LNCAP (cell line): Measurements from ENCODE around the gene AFAP1L1.

ENCODE experiments used
- TF ChIP-seq, protein P1 (sequence below): fragments of 450-650 bp; IDR thresholded peaks from 2 replicates; pipeline ENCODE4 v1.5.1; 2017; ENCODE audit warnings: mild to moderate bottlenecking

AFAP1L1 gene

DNA sequence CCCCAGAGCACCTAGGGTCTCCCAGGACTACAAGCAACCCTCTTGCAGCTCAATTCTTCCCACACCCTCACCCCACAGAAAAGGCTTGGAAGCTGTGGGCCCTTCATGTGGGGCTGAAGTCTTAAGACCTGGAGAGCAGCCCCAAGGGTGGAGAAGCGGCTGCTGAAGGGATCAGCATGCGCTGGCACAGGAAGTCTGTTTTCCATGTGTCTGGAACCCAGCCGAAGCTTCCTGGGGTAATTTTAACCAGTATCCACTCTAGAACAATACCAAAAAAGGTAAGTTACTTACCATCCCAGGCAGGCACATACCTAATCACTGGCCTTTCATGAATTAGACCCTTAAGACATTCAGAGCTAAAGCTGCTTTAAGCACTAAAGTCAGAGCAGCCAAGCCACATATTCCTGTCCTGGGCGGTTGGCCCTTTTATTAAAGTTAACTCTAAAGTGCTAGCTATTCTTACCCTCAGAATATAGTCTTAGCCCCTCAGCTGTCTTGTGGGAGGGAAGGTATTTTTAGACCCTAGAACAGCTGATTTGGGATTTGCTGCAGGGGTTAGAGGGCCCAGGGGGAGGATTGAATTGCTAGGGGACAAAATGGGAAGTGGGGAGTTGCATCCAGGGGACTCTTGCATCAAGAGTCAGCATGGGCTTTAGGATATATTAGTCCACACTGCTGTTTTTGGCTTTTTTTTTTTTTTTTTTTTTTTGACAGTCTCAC lies 100.6 kb downstream of the AFAP1L1 start:
- TF ChIP-seq, protein P1, sequence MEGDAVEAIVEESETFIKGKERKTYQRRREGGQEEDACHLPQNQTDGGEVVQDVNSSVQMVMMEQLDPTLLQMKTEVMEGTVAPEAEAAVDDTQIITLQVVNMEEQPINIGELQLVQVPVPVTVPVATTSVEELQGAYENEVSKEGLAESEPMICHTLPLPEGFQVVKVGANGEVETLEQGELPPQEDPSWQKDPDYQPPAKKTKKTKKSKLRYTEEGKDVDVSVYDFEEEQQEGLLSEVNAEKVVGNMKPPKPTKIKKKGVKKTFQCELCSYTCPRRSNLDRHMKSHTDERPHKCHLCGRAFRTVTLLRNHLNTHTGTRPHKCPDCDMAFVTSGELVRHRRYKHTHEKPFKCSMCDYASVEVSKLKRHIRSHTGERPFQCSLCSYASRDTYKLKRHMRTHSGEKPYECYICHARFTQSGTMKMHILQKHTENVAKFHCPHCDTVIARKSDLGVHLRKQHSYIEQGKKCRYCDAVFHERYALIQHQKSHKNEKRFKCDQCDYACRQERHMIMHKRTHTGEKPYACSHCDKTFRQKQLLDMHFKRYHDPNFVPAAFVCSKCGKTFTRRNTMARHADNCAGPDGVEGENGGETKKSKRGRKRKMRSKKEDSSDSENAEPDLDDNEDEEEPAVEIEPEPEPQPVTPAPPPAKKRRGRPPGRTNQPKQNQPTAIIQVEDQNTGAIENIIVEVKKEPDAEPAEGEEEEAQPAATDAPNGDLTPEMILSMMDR = no peak

DNA sequence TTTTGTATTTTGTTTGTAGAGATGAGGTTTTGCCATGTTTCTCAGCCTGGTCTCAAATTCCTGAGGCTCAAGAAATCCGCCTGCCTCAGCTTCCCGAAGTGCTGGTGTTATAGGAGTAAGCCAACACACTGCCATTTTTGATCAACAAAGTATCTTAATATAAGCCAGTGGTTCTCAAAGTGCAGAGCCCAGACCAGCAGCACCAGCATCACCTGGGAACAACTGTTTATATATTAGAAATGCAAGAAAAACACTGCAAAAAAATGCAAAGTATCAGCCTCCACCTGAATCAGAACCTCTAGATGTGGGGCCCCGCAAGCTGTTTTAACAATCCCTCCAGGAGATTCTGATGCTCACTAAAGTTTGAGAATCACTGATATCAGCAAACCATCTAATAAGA lies 101.3 kb downstream of the AFAP1L1 start:
- TF ChIP-seq, protein P1 = no peak

DNA sequence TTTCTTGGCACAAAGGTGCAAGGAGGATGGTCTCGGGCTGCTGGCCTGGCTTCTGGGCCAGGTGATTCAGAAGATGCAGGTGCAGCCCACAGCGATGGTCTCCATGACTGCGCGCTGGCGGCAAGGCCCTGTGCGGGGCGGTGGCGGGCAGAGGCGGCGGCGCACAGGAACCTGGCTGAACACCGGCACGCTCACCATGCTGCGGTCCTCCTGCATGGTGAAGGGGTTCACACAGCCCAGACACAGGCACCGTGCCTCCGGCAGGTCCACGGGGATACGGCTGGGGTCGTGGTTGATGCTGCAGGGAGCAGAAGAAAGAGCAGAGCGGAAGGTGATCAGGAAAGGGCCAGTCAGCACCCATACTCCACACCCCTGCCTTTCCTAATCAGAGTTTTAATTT lies 102.6 kb downstream of the AFAP1L1 start:
- TF ChIP-seq, protein P1 = no peak

DNA sequence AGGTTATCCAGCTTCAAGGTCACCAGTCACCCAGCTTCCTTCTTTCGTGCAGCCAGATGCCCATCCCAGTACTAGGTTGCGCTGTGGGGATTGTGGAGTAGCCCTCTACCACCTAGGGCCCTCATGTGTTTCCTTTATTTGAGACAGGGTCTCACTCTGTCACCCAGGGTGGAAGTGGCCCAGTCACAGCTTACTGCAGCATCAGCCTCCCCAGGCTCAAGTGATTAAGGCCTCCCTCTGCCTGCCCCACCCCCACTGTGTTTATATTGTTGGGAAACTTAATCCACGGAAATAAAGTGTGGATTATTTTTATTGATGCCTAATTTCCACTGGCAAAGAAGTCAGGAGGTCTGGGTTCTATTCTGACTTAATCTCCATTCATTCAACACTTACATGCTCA lies 103.1 kb downstream of the AFAP1L1 start:
- TF ChIP-seq, protein P1 = no peak

DNA sequence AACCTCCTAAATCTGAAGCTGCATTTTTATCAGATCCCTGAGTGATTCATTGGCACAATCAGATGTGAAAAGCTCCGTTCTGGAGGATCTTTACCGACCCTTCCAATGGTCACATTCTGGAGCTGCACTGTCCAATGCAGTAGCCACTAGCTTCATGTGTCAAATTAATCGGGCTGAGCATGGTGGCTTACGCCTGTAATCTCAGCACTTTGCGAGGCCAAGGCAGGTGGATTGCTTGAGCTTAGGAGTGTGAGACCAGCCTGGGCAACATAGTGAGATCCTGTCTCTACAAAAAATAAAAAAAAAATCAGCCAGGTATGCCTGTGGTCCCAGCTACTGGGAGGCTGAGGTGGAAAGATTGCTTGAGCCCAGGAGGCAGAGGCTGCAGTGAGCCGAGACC lies 103.8 kb downstream of the AFAP1L1 start:
- TF ChIP-seq, protein P1 = no peak

DNA sequence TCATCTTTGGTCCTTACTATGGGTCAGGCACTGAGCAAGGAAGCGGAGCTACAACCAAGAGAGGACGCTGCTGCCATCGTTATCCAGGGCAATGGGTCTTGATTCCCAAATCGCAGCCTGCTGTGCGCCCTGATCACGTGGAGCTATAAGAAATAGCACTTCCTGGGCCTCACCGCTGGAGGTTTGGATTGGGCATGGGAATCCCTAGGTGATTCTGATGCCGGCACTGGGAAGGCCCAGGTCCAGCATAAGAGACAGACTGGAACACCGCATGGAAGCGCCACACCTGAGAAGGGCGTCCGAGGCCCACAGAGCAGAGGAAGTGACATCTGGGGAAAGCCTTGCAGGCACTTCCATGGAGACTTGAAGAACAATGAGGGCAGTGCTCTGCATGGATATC lies 104.4 kb downstream of the AFAP1L1 start:
- TF ChIP-seq, protein P1 = no peak

DNA sequence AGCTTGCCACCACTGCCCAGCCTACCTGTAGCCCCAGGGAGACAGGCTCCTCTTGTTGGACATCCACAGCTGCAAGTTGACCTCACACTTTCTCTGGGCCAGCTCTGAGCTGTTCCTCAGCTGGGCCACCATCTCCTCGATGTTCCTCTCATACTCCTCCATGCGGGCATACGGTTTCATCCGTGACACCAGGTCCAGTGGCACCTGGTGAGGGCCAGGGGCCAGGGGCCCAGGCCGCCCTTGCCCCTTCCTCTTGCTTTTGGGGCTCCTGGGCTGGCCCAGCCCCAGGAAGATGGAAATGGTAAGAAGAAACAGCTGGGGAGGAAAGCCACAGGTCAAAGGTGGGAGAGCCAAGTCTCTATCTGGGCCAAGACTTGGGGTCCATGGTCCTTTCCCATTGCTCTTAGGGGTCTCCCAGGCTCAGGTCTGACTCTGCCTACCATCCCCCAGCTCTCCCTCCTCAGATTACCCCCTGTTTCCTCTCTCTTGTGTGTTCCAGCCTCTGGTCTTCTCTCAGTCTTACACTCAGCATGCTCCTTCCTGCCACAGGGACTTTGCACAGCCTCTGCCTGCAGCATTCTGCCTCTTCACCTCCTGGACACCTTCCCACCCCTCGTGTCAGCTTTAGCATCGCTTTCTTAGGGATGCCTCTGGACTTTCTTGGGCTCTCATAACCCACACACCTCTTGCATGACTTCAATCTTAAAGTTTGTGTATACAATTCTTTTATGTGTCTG lies 105.2 kb downstream of the AFAP1L1 start:
- TF ChIP-seq, protein P1 = no peak
